C4-2B (cell line): ENCODE measurements around the gene CNIH2.

ENCODE experiments used
- H3K27ac ChIP-seq: fragments of 450-650 bp; 2 replicates; pipeline ENCODE4 v1.5.1; 2017
- ZFX ChIP-seq: fragments of 450-650 bp; IDR thresholded peaks from 2 replicates; pipeline ENCODE4 v1.6.1; 2017
- TF ChIP-seq, protein P1 (sequence below): fragments of 450-650 bp; conservative IDR thresholded peaks from 2 replicates; pipeline ENCODE4 v1.5.1; 2017; ENCODE audit warnings: mild to moderate bottlenecking

Gene CNIH2

DNA sequence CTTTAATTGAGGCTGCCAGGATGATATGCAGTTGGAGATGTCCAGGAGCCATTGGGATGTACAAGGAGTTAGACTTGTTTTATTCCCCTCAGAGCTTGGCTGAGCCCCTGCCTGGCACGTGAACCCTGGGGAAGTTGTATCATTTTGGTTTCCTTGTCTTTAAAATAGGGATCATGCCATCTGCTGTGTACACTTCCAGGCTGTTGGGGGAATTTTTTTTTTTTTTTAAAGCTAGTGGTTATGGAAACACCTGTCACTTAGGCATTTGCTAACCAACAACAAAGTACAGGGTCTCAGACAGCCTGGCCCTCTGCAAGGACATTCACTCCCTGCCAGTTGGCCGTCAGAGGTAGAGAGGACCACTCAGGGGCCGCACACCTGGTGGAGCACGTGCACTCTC is 18.0 kb upstream of the CNIH2 start:
- no peak overlapping the region for H3K27ac ChIP-seq
- TF ChIP-seq ZFX = no peak
- TF ChIP-seq, protein P1, sequence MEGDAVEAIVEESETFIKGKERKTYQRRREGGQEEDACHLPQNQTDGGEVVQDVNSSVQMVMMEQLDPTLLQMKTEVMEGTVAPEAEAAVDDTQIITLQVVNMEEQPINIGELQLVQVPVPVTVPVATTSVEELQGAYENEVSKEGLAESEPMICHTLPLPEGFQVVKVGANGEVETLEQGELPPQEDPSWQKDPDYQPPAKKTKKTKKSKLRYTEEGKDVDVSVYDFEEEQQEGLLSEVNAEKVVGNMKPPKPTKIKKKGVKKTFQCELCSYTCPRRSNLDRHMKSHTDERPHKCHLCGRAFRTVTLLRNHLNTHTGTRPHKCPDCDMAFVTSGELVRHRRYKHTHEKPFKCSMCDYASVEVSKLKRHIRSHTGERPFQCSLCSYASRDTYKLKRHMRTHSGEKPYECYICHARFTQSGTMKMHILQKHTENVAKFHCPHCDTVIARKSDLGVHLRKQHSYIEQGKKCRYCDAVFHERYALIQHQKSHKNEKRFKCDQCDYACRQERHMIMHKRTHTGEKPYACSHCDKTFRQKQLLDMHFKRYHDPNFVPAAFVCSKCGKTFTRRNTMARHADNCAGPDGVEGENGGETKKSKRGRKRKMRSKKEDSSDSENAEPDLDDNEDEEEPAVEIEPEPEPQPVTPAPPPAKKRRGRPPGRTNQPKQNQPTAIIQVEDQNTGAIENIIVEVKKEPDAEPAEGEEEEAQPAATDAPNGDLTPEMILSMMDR = no peak

DNA sequence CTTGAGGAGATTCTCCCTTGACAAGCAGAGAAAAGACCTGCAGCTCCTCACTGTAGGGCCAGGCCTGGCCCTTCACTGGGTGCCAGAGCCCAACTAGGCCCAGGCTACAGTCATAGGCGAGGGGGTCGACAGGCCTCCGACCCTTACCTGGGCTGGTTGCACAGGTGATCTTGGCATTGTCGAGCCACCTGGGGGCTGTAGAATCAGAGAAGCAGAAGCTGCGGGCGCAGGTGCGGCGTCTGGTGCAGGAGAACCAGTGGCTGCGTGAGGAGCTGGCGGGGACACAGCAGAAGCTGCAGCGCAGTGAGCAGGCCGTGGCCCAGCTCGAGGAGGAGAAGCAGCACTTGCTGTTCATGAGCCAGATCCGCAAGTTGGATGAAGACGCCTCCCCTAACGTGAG is 16.4 kb upstream of the CNIH2 start:
- H3K27ac ChIP-seq = no peak overlapping the region
- TF ChIP-seq, protein P1 = no peak
- TF ChIP-seq ZFX = no peak

DNA sequence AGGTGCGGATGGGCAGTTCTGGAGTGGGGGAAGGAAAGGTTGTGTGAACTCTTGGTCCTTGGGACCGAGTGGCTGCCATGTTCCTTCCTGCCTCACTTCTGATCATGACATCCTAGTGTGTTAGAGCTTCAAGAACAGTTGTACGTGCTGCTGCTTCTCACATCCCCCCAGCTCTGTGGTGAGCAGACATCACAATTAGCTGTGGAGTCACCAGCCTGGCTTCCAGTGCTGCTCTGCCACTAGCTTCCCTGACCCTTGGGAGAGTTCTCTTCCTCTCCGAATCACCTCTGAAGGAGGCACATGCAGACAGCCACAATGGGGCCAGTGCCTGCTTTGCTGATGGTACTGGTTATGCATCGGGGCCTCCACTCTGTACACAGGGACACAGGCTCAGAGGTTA is 15.8 kb upstream of the CNIH2 start:
- TF ChIP-seq ZFX = no peak
- TF ChIP-seq, protein P1 = no peak
- H3K27ac ChIP-seq = no peak overlapping the region

DNA sequence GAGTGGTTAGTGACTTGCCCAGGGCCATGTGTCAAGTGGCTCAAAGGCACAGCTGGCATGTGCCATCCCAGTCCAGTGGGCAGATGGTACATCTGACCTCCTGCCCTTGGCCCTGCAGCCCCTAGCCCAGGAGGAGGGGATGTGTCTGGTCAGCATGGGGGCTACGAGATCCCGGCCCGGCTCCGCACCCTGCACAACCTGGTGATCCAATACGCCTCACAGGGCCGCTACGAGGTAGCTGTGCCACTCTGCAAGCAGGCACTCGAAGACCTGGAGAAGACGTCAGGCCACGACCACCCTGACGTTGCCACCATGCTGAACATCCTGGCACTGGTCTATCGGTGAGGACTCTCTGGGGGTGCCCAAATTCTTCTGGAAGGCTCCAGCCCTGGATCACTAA is 15.3 kb upstream of the CNIH2 start:
- no peak overlapping the region for H3K27ac ChIP-seq
- TF ChIP-seq, protein P1 = no peak
- no peak for TF ChIP-seq ZFX

DNA sequence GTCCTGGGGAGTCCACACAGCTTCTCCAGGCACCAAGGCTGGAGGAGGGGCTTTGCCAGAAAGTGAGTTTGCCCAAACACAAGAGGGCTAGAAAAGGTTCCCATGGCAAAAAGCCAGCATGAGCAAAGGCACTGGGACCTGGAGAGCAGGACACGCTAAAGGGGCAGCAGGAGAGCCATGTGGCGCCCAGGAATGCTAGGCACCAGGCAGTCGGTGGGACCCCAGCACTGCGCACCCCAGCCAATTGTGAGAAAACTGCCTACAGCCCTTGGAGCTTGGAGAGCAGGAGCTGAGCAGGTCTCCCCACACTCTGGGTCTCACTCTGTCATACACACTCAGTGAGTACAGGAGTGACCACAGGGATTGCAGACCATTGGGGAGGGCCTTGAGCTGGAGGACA is 14.7 kb upstream of the CNIH2 start:
- no peak overlapping the region for H3K27ac ChIP-seq
- TF ChIP-seq, protein P1 = no peak
- TF ChIP-seq ZFX = no peak

DNA sequence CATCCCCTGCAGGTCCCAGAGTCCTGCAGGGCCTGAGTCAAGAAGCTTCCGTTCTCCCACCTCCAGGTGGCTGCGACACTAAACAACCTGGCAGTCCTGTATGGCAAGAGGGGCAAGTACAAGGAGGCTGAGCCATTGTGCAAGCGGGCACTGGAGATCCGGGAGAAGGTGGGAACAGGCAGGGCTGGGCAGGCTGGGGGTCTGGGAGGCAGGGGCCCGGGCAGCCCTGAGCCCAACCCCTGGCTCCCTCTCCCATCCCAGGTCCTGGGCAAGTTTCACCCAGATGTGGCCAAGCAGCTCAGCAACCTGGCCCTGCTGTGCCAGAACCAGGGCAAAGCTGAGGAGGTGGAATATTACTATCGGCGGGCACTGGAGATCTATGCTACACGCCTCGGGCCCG is 14.2 kb upstream of the CNIH2 start:
- TF ChIP-seq, protein P1 = no peak
- TF ChIP-seq ZFX = no peak
- H3K27ac ChIP-seq = no peak overlapping the region

DNA sequence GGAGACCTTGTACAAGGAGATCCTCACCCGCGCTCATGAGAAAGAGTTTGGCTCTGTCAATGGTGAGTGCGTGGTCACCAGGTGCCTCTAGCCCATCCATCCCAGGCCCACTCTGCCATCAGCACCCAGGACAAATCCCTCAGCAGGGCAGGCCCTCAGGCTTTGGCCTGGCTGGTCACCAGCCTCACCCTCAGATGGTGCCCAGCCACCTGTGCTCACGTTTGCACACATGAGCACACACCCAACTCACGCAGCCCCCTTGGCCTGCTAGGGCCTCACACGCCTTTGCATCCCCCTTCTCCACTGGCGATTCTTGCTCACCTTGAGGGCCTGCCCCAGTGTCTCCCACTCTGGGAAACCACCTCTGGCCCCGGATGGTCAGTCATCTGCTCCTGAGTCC is 13.6 kb upstream of the CNIH2 start:
- TF ChIP-seq, protein P1 = no peak
- no peak for TF ChIP-seq ZFX
- no peak overlapping the region for H3K27ac ChIP-seq
